Epithelial cell of proximal tubule (primary cell): Measurements from ENCODE around the gene UGGT1. TPM values are rescaled to one million over a fixed set of nuclear protein-coding genes. Genes with fewer than 3 reads are reported as not detected.

Experiments
- DNase-seq: peaks from one replicate; pipeline ENCODE4 v3.0.0-alpha.2; 2011; ENCODE audit warnings: low read depth
- H3K4me3 ChIP-seq: 2 replicates; pipeline ENCODE4 v1.5.1; 2011; ENCODE audit warnings: low read depth, mild to moderate bottlenecking, low read length
- total RNA-seq: library from RNA; depleted of rRNA; stranded (reverse); fragments of >200 nt; gene quantifications from 2 replicates; pipeline ENCODE4 v1.2.3, GENCODE V29; 2015
- TF ChIP-seq, protein P1 (sequence below): conservative IDR thresholded peaks from 2 replicates; pipeline ENCODE4 v1.5.1; 2012; ENCODE audit warnings: low read depth, mild to moderate bottlenecking, low read length

The UGGT1 gene
- total RNA-seq, 1 donor from 2014 or later = 43.2 TPM

DNA sequence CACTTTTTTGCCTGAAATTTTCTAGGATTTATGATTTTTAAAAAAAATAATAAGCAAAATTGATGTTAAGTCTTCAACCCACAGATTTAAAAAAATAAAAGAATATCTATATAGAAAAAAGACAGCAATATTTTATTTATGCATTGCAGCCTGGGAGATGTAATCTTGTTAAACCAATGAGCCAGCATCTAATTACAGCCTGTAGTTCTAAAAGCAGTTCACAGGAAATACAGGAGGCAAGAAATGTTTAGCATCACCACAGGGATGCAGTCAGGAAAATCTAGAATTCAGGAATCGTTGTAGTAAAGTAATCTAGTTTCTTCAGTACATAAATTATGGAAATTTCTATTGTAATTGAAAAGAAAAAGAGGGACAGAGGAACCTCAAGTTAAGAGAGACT, 17.2 kb downstream of the UGGT1 start:
- H3K4me3 ChIP-seq = no peak overlapping the region
- TF ChIP-seq, protein P1, sequence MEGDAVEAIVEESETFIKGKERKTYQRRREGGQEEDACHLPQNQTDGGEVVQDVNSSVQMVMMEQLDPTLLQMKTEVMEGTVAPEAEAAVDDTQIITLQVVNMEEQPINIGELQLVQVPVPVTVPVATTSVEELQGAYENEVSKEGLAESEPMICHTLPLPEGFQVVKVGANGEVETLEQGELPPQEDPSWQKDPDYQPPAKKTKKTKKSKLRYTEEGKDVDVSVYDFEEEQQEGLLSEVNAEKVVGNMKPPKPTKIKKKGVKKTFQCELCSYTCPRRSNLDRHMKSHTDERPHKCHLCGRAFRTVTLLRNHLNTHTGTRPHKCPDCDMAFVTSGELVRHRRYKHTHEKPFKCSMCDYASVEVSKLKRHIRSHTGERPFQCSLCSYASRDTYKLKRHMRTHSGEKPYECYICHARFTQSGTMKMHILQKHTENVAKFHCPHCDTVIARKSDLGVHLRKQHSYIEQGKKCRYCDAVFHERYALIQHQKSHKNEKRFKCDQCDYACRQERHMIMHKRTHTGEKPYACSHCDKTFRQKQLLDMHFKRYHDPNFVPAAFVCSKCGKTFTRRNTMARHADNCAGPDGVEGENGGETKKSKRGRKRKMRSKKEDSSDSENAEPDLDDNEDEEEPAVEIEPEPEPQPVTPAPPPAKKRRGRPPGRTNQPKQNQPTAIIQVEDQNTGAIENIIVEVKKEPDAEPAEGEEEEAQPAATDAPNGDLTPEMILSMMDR = no peak
- DNase-seq = no peak

DNA sequence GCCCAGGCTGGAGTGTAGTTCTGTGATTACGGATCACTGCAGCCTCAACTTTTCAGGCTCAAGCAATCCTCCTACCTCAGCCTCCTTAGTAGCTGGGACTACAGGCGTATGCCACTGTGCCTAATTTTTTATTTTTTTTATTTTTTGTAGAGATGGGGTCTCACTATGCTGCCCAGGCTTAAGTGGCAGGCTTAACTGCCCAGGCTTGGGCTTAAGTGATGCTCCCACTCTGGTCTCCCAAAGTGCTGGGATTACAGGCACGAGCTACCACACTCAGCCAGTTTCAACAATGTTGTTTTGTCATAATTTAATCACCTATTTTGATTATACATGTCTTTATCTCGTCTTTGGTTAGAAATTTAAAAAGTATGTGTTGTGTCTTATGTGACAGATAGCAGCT, 18.2 kb downstream of the UGGT1 start:
- DNase-seq = no peak
- no peak overlapping the region for H3K4me3 ChIP-seq
- TF ChIP-seq, protein P1 = no peak

DNA sequence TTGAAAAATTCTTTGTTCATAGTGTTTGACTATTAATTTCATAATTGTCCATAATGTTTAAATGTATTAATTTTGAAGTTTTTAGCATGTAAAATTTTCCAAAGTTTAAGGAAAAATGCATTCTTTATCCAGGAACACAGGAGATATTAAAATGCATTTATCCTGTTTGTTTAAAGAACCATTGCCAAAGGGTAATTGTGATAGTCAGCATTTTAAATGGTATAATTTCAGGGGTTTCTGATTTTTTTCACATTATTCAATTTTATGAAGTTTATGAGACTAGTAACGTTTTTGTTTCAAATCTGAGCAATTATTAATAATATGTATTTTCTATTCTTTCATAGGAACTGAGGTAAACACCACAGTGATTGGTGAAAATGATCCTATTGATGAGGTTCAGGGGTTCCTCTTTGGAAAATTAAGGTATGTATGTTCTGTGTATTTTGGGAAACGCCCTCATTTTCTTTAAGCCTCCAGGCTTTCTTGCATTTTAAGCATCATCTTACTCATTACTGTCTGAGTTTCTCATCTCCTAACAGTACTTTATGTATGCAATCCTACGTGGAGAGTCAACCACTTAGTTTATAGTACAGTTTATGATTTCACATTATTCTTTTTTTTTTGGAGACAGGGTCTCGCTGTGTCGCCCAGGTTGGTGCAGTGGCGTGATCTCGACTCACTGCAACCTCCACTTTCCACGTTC, 25.1 kb downstream of the UGGT1 start:
- no peak for DNase-seq
- TF ChIP-seq, protein P1 = no peak

DNA sequence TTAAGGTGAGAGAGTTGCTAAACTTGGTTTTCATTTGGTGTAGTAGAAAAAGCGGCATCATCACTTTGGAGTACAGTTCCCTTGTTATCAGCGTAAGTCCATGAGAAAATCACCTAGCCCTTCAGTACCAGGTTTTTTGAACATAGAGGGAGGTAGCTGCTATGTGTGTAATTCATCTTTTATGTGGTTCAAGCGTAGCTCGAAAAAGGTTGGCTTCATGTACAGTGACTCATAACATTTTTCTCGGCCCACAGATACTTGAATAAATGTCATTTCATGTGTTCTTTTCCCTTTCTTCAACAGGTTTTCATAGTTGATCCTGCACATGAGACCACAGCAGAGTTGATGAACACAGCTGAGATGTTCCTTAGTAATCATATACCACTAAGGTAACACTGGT, 43.6 kb downstream of the UGGT1 start:
- TF ChIP-seq, protein P1 = no peak
- H3K4me3 ChIP-seq = no peak overlapping the region
- DNase-seq = no peak

More for the DNA sequence above, 25.1 kb downstream of the UGGT1 start:
- H3K4me3 ChIP-seq = no peak overlapping the region

DNA sequence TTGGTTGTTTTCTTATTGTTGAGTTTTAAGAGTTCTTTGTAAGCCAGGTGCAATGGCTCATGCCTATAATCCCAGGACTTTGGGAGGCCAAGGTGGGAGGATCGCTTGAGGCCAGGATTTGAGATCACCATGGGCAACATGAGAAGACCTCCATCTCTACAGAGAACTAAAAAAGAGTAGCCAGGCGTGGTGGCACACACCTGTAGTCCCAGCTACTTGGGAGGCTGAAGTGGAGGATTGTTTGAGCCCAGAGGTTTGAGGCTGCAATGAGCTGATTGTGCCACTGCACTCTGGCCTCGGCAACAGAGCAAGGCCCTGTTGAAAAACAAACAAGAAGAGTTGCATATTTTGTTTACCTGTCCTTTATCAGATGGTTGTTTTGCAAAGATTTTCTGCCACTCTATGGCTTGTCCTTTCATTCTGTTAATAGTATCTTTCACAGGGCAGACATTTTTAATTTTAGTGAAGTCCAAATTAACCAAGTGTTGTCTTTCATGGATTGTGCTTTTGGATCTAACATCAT, 46.2 kb downstream of the UGGT1 start:
- TF ChIP-seq, protein P1 = no peak
- DNase-seq = no peak

DNA sequence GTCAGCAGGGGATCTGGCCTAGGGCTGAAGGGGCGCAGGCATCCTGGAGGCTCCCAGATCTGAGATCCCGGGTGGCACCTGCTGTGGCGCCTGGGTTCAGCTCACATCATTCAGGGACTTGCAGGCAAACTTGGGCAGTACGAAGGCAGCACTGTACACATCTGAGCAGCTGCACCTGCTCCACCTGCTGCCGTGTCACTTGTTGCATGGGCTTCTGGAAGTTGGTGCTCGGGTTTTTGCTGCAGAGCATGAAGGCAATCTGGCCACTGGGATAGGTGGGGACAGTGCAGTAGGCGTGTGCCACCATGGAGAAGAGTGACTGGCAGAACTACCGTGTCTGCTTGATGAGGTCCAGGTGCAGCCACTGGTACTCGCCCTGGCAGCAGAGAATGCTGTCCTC, 48.6 kb downstream of the UGGT1 start:
- DNase-seq = no peak
- no peak overlapping the region for H3K4me3 ChIP-seq
- TF ChIP-seq, protein P1 = no peak

More for the DNA sequence above, 46.2 kb downstream of the UGGT1 start:
- H3K4me3 ChIP-seq = no peak overlapping the region

DNA sequence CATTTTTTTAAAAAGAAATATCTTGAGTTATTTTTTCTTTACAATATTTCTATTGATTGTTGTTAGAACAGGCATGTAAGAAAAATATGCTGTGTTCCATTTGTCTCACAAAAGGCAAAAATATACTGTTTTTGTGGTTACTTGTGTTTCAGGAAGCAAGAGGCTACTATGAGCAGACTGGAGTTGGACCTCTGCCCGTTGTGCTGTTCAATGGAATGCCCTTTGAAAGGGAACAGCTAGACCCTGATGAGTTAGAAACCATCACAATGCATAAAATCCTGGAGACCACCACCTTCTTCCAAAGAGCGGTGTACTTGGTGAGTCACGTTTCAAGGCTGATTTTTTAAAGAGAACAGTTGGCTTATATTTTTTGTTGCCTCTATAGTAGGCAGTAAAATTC, 54.7 kb downstream of the UGGT1 start:
- DNase-seq = no peak
- TF ChIP-seq, protein P1 = no peak
- no peak overlapping the region for H3K4me3 ChIP-seq
